ENCODE data around the gene AFF1.

The AFF1 gene

DNA sequence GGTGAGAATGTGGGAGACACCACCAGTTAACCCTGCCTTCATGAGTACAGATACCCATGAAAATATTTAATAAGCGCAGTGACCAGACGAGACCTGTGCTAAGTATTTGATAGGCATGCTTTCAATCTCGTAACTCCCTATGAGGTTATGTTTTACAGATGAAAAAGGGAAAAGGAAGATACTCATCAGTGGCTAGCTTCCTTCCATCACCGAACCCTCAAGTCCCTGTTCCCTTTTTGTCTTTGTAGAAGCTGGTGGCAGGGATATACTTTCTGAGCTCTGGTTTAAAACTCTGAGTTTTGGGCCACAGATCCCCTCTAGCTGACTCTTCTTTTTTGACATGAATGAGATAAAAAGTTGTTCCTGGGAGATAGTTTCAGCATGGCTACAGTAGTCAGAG lies 26.3 kb downstream of the AFF1 start:
- TF ChIP-seq, protein P1, sequence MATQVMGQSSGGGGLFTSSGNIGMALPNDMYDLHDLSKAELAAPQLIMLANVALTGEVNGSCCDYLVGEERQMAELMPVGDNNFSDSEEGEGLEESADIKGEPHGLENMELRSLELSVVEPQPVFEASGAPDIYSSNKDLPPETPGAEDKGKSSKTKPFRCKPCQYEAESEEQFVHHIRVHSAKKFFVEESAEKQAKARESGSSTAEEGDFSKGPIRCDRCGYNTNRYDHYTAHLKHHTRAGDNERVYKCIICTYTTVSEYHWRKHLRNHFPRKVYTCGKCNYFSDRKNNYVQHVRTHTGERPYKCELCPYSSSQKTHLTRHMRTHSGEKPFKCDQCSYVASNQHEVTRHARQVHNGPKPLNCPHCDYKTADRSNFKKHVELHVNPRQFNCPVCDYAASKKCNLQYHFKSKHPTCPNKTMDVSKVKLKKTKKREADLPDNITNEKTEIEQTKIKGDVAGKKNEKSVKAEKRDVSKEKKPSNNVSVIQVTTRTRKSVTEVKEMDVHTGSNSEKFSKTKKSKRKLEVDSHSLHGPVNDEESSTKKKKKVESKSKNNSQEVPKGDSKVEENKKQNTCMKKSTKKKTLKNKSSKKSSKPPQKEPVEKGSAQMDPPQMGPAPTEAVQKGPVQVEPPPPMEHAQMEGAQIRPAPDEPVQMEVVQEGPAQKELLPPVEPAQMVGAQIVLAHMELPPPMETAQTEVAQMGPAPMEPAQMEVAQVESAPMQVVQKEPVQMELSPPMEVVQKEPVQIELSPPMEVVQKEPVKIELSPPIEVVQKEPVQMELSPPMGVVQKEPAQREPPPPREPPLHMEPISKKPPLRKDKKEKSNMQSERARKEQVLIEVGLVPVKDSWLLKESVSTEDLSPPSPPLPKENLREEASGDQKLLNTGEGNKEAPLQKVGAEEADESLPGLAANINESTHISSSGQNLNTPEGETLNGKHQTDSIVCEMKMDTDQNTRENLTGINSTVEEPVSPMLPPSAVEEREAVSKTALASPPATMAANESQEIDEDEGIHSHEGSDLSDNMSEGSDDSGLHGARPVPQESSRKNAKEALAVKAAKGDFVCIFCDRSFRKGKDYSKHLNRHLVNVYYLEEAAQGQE (IDR thresholded peaks at IDR 0.05; ENCODE audit: insufficient read depth in 1 of 2, low read depth in 2 of 2, low read length in 2 of 2): no peak
- TF ChIP-seq POLR2AphosphoS5 (IDR thresholded peaks at IDR 0.05; ENCODE audit: low read depth, low read length): no peak
- no peak for TF ChIP-seq SIN3A (IDR thresholded peaks at IDR 0.05; ENCODE audit: borderline replicate concordance, insufficient read depth, low read length)
- TF ChIP-seq FOXP2 (optimal IDR thresholded peaks at IDR 0.05; ENCODE audit: borderline replicate concordance, extremely low read depth, extremely low read length, insufficient read depth): no peak
- no peak for TF ChIP-seq TAF1 (IDR thresholded peaks at IDR 0.05; ENCODE audit: borderline replicate concordance, insufficient read depth, low read length)

GRCh38 chr4:86961605-86962295 lies 26.9 kb downstream of the AFF1 start:
- no peak for TF ChIP-seq TAF1 (IDR thresholded peaks at IDR 0.05; ENCODE audit: borderline replicate concordance, insufficient read depth, low read length)

GRCh38 chr4:86963697-86964096 lies 28.9 kb downstream of the AFF1 start:
- TF ChIP-seq, protein P1 (IDR thresholded peaks at IDR 0.05; ENCODE audit: insufficient read depth in 1 of 2, low read depth in 2 of 2, low read length in 2 of 2): no peak

GRCh38 chr4:86965019-86965976 lies 30.5 kb downstream of the AFF1 start:
- TF ChIP-seq FOXP2 (optimal IDR thresholded peaks at IDR 0.05; ENCODE audit: borderline replicate concordance, extremely low read depth, extremely low read length, insufficient read depth): no peak
- no peak for TF ChIP-seq POLR2AphosphoS5 (IDR thresholded peaks at IDR 0.05; ENCODE audit: low read depth, low read length)
- TF ChIP-seq, protein P1 (IDR thresholded peaks at IDR 0.05; ENCODE audit: insufficient read depth in 1 of 2, low read depth in 2 of 2, low read length in 2 of 2): no peak
- no peak for TF ChIP-seq TAF1 (IDR thresholded peaks at IDR 0.05; ENCODE audit: borderline replicate concordance, insufficient read depth, low read length)
- no peak for TF ChIP-seq SIN3A (IDR thresholded peaks at IDR 0.05; ENCODE audit: borderline replicate concordance, insufficient read depth, low read length)

DNA sequence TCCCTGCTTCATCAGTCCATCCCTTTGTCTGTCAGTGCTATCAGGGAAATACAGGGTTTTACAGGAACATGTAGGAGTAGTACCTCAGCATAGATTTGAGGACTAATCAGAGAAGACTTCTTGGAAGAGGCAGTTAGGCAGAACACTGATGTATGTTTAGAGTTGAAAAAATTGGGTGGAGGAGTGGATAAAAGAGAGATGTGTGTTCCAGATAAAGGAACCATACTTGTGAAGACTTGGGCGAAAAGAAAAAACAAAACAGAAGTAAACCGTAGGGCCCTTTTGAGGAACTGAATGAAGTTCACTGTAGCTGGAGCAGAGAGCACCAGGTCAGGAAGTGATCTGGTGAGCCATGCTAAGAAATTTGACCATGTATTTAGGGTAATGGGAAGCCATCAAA lies 32.3 kb downstream of the AFF1 start:
- TF ChIP-seq SIN3A (IDR thresholded peaks at IDR 0.05; ENCODE audit: borderline replicate concordance, insufficient read depth, low read length): no peak

DNA sequence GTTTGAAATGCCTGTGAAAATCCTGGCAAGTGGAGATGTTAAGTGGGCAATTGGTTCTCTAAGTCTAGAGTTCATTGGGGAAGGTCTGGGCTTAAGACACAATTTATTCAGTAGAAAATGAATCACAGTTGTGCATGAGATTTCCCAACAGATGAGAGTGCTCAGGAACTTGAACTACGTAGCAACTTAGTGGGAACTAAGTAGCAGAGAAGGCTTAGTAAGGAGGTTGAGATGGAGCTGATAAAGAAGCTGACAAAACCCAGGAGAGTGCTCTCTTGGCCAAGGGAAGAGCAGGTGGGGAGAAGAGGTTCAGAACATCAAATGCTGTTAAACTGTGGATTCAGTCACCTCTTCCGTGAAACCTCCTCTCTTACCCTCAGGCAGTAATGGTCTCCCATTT lies 33.0 kb downstream of the AFF1 start:
- no peak for TF ChIP-seq FOXP2 (optimal IDR thresholded peaks at IDR 0.05; ENCODE audit: borderline replicate concordance, extremely low read depth, extremely low read length, insufficient read depth)
- no peak for TF ChIP-seq TAF1 (IDR thresholded peaks at IDR 0.05; ENCODE audit: borderline replicate concordance, insufficient read depth, low read length)
- no peak for TF ChIP-seq POLR2AphosphoS5 (IDR thresholded peaks at IDR 0.05; ENCODE audit: low read depth, low read length)
- TF ChIP-seq SIN3A (IDR thresholded peaks at IDR 0.05; ENCODE audit: borderline replicate concordance, insufficient read depth, low read length): no peak
- TF ChIP-seq, protein P1 (IDR thresholded peaks at IDR 0.05; ENCODE audit: insufficient read depth in 1 of 2, low read depth in 2 of 2, low read length in 2 of 2): no peak

Measured in PFSK-1 (cell line).